Uterus (tissue), 2 donors: ENCODE results near the gene ZFP2.

Experiments used
- POLR2A ChIP-seq, 2 donors: fragments of 450-650 bp; IDR thresholded peaks; one replicate each; pipeline ENCODE4 v1.6.1; 2016; ENCODE audit warnings: antibody characterized with exemption in 2 of 2, mild to moderate bottlenecking in 1 of 2, moderate library complexity in 1 of 2
- TF ChIP-seq, protein P1 (sequence below), 4 experiments: fragments of 200-600 bp in 2 of 4; fragments of 450-650 bp in 2 of 4; sonication (generic) in 2 of 4; IDR thresholded peaks; one replicate each; pipeline ENCODE4 v1.5.1; 2016 to 2019; ENCODE audit warnings: antibody characterized with exemption in 4 of 4, mild to moderate bottlenecking in 2 of 4, moderate library complexity in 1 of 4

DNA sequence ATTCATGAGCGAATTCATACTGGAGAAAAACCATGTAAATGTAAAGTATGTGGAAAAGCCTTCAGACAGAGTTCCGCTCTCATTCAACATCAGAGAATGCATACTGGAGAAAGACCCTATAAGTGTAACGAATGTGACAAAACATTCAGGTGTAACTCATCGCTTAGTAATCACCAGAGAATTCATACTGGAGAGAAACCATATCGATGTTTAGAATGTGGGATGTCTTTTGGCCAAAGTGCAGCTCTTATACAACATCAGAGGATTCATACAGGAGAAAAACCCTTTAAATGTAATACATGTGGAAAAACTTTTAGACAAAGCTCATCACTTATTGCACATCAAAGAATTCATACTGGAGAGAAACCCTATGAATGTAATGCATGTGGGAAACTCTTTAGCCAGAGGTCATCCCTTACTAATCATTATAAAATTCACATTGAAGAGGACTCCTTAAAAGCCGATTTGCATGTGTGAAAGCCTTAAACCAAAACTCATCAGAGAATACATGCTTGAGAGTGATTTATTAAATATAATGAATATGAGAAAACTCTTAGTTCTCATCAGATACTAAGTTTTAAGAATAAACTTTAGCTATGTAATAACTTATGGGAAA is 11.8 kb upstream of the ZFP2 start:
- TF ChIP-seq, protein P1, sequence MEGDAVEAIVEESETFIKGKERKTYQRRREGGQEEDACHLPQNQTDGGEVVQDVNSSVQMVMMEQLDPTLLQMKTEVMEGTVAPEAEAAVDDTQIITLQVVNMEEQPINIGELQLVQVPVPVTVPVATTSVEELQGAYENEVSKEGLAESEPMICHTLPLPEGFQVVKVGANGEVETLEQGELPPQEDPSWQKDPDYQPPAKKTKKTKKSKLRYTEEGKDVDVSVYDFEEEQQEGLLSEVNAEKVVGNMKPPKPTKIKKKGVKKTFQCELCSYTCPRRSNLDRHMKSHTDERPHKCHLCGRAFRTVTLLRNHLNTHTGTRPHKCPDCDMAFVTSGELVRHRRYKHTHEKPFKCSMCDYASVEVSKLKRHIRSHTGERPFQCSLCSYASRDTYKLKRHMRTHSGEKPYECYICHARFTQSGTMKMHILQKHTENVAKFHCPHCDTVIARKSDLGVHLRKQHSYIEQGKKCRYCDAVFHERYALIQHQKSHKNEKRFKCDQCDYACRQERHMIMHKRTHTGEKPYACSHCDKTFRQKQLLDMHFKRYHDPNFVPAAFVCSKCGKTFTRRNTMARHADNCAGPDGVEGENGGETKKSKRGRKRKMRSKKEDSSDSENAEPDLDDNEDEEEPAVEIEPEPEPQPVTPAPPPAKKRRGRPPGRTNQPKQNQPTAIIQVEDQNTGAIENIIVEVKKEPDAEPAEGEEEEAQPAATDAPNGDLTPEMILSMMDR (IDR thresholded peaks at IDR 0.05): no peak
- TF ChIP-seq POLR2A (IDR thresholded peaks at IDR 0.05): no peak
